GM12875 (cell line): ENCODE results near the gene RUNDC1.
"Not testable (repeated sequence)": the region's sequence is repeated elsewhere in the genome, so short reads cannot be mapped to it uniquely, and the experiment has no call there.

ENCODE experiments used
- H3K4me3 ChIP-seq: one replicate; pipeline ENCODE4 v1.5.1; 2011; ENCODE audit warnings: low read depth, low read length, control low read depth
- CTCF ChIP-seq: IDR thresholded peaks from 2 replicates; pipeline ENCODE4 v1.5.1; 2011; ENCODE audit warnings: low read depth, mild to moderate bottlenecking, control low read depth, inconsistent platforms, low read length, moderate library complexity, borderline replicate concordance; ENCODE audit not compliant: insufficient read depth

The RUNDC1 gene

DNA sequence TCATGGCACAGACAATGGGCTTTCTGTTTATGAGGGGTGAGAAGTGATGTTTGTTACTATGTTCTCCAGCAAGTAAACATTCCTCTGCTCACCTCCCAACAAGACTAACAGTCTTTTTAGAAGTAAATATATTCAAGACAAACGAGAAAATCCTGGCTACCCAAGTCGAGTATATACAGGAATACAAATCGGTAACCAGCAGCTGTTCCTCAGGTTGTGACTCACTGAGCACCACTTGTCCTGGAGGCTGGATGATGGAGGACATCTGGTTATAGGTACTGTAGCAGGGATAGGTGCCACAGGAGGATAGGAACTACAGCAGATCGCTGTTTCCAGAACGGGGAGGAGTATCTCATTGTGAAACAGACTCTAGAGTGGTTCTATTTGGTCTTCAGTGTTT lies 12.5 kb downstream of the RUNDC1 start:
- TF ChIP-seq CTCF: no peak

DNA sequence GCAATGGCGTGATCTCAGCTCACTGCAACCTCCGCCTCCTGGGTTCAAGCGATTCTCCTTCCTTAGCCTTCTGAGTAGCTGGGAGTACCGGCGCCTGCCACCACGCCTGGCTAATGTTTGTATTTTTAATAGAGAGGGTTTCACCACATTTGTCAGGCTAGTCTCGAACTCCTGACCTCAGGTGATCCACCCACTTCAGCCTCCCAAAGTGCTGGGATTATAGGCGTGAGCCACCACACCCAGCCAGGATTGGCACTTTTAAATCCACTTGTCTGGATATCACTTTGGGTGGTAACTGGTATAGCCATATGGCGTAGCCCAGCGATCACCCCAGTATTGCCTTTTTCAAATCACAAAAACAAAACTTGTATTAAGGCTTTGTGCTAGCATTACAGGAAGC lies 13.5 kb downstream of the RUNDC1 start:
- not testable (repeated sequence) for H3K4me3 ChIP-seq

More for the DNA sequence above, 12.5 kb downstream of the RUNDC1 start:
- H3K4me3 ChIP-seq: no peak overlapping the region

GRCh38 chr17:42997390-42997983 lies 17.1 kb downstream of the RUNDC1 start:
- TF ChIP-seq CTCF: no peak
- H3K4me3 ChIP-seq: peak overlapping the region; percentile 29

- H3K4me3 ChIP-seq: peak within 1 kb of the TSS; percentile 47
- TF ChIP-seq CTCF: peak; percentile 73
Observed at GRCh38 chr17:42997984-42998938, 17.9 kb downstream of the RUNDC1 start, which contains the start of gene RPL27. Gene RPL27 (plus strand): TSS chr17:42998419. CDS start chr17:42998751, 332 bp downstream.

GRCh38 chr17:42999003-42999525 lies 18.7 kb downstream of the RUNDC1 start:
- no peak for TF ChIP-seq CTCF
- peak overlapping the region; percentile 47 for H3K4me3 ChIP-seq

GRCh38 chr17:43000894-43001293 lies 20.5 kb downstream of the RUNDC1 start:
- H3K4me3 ChIP-seq: not testable (repeated sequence)

GRCh38 chr17:43003542-43004172 lies 23.3 kb downstream of the RUNDC1 start:
- TF ChIP-seq CTCF: no peak
- H3K4me3 ChIP-seq: no peak overlapping the region
